GM18505 (cell line): ENCODE measurements around the gene RPL31.

Experiments
- ATAC-seq: cut with Tn5 transposase; IDR thresholded peaks from one replicate; pipeline ENCODE4 v1.9.1; 2021; ENCODE audit not compliant: unreplicated experiment
- POLR2A ChIP-seq: IDR thresholded peaks from 4 replicates; pipeline ENCODE4 v1.6.1; 2011; ENCODE audit warnings: borderline replicate concordance; ENCODE audit not compliant: insufficient read depth, insufficient read length; ENCODE audit errors: extremely low read depth

RPL31 gene

DNA sequence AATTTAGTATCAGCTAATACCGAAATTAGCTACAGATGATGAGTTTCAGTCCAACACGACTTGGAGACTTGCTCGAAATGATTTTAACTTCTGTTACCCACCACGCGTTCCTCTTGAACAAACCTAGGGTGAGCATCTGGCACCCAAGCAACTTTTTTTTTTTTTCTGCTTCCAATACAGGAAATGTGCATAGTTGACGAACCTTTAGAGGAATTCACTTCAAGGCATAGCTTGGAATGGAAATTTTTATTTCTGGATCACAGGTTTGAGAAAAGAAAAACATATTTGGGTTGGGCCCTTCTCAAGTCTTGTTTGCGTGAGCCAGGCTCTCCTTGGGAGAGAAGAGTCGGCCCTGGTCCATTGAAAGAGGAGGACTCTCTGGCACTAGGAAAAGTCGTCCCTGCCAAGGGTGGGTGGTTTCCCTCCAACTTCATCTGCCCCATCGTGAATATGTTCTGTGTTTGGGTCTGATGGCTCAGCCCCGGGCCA is 37.4 kb upstream of the RPL31 start:
- no peak for ATAC-seq
- TF ChIP-seq POLR2A: no peak

DNA sequence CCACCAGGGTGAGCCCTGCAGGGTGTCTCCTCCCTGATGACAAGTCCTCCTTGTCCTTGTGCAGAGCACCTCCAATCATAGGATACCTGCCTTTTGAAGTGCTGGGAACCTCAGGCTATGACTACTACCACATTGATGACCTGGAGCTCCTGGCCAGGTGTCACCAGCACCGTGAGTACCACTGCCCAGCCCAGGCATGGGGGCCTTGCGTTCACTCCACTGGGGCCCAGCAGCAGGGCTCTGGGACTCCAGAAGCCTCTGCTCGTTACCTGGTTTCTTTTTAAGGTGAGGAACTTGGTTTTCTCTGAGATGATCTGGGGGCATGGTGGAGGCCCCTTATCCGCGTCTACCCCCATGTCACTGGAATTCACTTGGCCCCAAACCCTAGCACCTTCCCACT is 36.5 kb upstream of the RPL31 start:
- no peak for ATAC-seq
- no peak for TF ChIP-seq POLR2A

DNA sequence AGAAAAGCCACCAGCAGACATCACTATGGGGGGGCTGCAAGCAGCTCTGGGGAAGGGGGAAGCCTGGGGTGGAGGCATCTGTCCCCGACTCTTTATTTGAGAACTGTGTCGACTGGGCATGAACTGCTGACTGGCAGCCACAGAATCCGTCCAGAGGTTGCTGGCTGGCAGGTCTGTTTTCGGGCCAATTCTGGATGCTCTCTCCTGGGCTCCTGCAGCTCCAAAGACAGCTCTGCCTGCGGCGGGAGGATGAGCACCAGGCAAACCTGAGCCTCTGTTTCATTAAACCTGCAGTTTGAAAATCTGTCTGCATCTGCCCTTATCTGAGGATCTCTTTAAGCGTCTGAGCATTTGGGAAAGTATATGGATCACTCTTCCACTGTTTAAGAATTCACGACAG is 34.4 kb upstream of the RPL31 start:
- no peak for ATAC-seq
- TF ChIP-seq POLR2A: no peak

DNA sequence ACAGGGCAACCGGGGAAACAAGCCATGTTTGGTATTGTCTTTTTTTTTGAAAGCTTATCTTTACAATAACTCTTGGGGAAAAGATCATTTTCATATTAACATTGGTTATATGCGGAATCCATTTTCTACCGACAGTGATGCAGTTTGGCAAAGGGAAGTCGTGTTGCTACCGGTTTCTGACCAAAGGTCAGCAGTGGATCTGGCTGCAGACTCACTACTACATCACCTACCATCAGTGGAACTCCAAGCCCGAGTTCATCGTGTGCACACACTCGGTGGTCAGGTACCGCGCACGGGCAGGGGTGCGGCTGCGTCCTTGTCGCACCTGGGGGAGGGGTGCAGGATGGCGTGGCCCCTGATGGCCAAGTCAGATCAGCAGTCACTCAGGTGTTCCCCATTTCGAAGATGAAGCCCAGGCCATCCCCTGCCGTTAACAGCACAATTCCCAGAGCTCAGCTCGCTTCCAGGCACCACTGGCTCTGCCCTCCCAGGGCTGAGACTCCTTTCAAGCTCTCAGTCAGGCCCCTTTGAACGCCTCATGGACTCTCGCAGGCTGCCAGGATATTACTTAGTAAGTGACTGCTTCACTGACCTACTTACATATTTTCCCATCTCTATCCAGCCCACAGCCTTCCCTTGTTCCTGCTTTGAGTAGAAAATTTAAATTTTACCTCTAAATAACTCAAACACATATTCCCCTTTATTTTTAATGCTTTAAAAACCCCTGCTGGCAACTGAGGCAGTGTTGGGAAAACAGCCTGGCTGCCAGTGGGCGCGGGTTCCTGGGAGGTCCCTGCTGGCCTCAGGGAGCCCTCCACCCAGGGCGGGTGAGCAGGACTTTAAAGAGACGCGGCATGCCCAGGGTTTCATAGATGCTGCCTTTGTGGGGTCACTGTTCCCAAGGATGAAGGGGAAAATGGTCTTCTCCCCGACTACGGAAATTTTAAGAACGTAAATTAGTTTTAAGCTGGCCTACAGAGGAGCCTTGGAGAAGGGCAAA is 33.6 kb upstream of the RPL31 start:
- ATAC-seq: no peak
- no peak for TF ChIP-seq POLR2A

DNA sequence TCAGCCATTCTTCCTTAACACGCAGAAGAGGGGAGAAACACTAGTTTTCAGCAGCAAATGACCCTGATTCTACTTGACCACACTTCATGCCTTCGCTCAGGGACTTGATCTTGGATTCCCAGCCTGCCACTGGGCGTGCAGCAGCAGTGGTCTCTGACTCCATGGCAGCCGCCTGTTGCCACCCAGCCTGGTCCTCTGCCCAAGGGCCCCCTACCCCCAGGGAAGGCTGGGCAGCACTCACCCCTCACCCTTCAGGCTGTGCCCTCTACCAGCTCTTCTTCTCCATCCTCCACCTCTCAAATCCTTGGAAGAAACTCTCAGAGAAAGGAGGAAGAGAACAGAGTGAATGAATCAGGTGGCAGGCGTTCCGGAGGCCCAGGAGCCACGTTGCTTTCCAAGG is 32.1 kb upstream of the RPL31 start:
- no peak for TF ChIP-seq POLR2A
- no peak for ATAC-seq

DNA sequence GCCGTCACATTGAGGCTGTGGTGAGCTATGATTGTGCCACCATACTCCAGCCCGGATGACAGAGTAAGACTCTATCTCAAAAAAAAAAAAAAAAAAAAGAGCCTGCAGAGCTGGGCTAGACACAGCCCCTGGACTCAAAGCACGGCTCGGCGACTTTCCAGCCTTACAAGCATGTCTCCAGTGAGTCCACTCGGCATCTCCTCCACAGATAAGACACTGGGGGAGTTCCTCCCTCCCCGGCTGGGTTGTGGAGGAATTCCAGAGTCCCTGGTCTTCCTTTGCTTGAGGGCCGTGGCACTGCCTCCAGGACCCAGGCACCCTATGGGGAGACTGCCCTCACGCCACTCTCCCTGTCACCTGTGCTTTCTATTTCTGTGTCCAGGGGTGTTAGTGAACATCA is 30.9 kb upstream of the RPL31 start:
- ATAC-seq: no peak
- TF ChIP-seq POLR2A: no peak

DNA sequence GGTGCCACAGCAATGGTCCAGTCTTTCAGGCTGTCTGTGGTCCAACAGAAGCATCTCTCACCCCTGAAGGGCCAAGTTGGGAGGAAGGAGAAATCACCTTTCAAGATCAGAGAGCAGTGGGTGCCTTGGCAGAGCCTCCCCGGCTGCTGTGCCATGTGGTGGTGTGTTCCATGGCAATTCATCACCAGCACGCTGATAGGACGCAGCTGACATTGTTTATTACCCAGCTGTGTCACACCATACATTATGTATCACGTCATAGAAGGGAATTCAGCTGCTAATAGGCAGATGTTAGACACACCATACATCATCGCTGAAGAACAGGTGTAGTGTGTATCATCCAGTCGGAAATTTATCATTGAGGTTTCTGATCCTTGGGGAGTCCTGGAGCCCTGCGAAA is 29.6 kb upstream of the RPL31 start:
- ATAC-seq: no peak
- no peak for TF ChIP-seq POLR2A

DNA sequence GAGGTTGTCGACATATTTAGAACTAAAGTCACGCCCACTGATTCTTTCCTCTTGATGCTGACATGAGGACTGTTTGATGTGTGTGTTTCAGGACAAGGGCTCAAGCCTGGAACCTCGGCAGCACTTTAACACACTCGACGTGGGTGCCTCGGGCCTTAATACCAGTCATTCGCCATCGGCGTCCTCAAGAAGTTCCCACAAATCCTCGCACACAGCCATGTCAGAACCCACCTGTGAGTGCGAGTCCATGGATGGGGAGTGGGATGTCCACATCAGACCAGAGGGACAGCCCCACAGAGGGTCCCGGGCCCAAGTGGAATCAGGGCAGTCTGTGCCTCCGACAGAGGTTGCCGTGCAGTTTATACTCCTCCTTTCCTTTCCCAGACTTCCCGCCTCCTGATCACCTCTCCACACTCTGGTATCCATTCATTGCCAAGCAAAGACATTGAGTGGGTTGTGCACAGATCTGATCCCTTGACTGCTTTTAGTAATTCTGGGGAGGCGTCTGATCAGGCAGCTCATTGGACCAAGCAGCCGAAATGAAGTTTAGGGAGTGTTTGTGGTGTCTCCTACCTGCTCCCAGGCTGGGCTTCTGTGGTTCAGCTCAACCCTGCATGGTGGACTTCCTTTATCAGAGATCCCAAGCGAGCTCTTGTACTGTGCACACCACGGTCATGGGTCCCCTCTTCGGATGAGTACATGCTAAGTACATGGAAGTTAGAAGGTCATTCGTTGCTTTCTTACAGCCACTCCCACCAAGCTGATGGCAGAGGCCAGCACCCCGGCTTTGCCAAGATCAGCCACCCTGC is 27.2 kb upstream of the RPL31 start:
- TF ChIP-seq POLR2A: no peak
- no peak for ATAC-seq

DNA sequence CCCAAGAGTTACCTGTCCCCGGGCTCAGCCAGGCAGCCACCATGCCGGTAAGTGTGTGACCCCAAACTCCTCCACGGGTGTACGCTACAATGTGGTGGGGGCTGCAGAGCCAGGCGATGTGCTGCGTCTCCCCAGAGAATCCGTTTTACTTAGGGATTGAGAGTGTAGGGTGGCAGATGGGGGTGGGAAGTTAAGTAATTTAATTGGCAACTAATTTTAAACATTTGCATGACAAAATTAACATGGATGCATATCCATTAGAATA is 26.6 kb upstream of the RPL31 start:
- no peak for ATAC-seq
- no peak for TF ChIP-seq POLR2A

DNA sequence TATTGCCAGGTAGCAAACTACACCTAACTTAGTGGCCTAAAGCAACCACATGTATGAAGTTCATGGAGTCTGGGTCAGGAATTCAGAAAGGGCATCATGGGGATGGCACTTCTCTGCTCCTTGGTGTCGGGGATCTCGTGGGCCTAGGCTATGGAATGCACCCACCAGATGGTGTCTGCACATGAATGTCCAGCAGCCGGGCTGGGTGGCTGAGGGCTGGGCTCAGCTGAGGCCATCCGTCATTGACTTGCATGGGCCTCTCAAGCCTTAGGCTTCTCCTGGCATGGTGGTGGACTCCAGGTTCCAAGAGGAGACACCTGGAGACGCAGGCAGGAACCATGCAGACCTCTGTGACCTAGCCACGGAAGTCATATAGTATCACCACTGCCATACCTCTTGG is 26.0 kb upstream of the RPL31 start:
- no peak for TF ChIP-seq POLR2A
- ATAC-seq: no peak

DNA sequence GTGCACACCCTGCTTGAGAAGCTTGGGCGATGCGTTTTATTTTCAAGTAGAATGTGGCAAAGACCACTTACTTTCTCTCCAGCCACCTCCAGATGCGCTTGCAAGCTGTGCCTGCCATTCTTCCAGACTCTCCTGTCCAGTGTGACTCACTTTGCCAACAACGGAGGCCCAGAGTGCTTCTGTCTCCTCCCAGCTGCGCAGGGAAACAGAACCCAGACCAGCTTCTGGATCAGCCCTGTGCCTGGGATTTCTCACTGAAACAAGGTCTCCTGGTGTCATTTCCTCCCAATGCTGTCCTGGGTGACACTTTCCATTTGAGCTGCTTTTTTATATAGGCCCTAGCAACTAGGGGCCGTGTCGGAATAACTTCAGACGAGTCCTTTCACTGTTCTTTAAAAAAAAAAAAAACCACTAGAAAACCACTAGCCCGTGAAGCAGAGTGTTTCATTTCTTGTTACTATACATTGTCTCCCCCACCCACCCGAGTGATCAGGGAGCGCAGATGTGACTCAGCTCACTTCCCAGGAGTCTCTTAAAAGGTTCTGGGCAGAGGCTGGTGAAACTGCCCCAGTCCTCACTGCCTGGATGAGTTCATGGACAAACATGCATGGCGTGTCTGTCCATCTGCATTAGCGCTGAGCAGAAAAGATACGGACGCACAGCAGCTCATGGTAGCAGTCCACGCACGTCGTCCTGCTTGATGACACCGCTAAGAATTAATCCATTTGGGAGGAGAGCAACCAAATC is 25.3 kb upstream of the RPL31 start:
- TF ChIP-seq POLR2A: no peak
- ATAC-seq: peak; percentile 76

DNA sequence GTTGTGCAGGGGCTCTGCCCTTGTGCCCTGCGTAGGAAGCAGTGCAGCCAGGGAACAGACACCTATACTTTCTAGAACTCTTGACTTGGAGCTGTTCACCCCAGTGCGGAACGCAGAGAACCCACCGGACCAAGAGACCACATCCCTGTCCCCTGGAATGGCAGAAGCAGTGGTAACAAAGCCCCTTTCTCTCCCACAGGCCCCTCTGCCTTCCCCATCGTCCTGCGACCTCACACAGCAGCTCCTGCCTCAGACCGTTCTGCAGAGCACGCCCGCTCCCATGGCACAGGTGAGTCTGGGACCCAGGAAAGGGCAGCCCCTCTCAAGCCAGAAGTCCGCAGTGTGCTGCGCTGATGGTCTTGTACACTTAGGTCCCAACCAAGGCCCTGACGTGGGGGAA is 24.6 kb upstream of the RPL31 start:
- ATAC-seq: no peak
- no peak for TF ChIP-seq POLR2A

DNA sequence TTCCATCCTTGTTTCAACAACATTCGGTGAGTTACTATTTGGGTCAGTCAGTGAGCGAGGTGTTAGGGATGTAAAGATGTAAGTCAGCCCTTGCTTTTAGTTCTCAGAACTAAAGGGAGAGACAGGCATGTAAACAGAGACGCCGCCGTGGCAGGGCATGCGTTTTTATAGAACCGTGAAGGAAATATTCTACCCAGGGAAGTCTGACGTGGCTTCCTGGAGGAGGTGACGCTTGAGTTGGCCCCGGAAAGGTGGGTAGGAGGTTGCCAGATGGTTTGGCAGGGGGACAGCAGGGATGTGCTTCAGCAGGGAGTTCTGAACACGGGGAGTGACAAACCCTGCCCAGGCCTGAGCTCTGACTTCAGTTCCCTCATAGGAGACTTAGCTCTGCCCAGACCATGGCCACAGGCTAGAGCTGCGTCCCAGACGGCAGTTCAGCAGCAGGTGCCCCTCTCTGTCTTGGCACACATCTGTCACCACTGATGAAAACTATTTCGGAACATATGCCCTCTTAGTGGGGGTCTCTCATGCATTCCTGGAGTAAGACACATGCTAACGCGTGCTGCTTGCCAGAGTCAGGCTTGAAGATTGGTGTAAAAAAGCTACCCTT is 23.4 kb upstream of the RPL31 start:
- TF ChIP-seq POLR2A: no peak
- no peak for ATAC-seq
